CD4-positive, alpha-beta T cell treated with Interleukin-12 subunit alpha and Interleukin-12 subunit beta, for 1 hour (primary cell): ENCODE results near the gene PFKFB3.
"Not testable (repeated sequence)": the region's sequence is repeated elsewhere in the genome, so short reads cannot be mapped to it uniquely, and the experiment has no call there.

ENCODE experiments used
- DNase-seq: peaks from one replicate; pipeline ENCODE4 v3.0.0-alpha.2; 2020

The PFKFB3 gene

DNA sequence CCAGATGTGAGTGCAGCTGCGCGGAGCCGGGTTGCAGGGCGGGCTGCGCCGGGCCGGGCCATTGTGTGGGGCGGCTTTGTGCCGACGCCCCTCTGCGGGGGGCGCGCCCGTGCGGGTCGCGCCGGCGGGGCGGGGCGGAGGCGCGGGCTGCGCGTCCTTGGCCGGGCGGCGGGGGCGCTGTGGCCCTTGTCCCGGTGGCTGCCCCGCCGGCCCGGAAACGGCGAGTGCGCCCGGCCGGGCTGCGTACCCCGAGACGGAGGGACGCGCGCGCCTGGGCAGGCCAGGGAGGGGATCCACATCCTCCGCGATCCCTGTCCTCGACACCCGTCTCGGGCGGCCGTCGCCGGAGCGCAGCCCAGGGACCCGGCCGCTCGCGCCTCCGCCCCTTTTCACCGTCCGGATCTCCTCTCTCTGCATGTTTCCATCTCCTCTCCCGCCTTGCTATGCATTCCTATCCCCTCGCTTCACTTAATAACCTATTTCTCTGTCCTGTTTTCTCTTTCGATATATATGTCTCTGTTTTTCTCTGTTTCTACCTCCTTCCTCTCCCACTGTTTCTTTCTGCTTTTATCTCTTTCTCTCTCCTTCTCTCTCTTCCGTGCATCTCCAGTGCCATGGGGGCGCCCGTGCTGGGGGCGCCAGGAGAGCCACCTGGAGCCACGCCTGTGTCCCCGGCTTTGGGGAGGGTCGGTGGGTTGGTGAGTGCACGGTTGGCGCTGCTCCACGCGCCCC is 765 bp downstream of the PFKFB3 start:
- peak; percentile 50 for DNase-seq

- DNase-seq = peak; percentile 39
These were observed 1.3 kb downstream of the PFKFB3 start for GRCh38 chr10:6204063-6204340.

DNA sequence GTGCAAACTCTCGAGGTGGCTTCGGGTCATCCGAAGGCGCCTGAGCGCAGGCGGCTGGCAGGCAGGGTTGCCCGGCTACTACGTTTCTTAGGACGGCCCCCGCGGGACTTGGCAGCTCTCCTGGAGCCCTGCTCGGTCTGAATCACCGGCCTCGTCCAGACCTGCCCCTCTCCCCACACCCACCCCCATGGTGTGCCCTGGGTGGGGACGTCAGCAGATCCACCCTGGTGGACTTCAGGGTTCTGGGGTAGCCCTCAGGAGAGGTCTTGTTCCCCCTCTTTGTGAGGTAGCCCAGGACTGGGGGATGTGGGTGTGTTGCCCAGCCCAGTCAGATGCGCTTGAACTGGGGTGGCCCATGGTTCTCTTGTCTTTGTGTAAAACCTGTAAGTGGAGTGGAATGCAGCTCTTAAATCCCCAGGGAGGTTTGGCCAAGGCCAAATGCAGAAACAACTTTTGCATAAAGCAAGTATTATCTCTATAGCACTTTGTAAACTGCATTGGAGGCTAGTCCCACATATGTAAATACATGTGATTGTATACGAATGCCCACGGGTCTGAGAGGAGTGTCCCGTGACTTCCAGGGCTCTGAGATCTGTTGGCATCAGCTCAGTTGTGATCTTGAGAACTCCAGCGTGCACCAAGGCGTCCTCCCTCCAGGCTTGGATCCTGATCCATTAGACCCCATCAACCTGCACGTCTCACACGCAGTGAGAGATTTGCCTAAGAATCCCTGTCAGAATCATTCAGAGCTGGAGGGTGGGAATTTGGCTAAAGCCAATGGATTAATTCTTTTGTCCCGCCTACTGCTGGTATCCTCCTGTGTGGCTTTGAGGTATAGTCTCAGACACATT is 1.8 kb downstream of the PFKFB3 start:
- no peak for DNase-seq

DNA sequence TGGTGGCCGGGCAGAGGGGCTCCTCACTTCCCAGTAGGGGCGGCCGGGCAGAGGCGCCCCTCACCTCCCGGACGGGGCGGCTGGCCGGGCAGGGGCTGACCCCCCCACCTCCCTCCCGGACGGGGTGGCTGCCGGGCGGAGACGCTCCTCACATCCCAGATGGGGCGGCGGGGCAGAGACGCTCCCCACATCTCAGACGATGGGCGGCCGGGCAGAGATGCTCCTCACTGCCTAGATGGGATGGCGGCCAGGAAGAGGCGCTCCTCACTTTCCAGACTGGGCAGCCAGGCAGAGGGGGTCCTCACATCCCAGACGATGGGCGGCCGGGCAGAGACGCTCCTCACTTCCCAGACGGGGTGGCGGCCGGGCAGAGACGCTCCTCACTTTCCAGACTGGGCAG is 3.8 kb downstream of the PFKFB3 start:
- not testable (repeated sequence) for DNase-seq

GRCh38 chr10:6207658-6208057 is 4.9 kb downstream of the PFKFB3 start:
- no peak for DNase-seq

- DNase-seq = no peak
These were observed 6.1 kb downstream of the PFKFB3 start for GRCh38 chr10:6208799-6209235.

DNA sequence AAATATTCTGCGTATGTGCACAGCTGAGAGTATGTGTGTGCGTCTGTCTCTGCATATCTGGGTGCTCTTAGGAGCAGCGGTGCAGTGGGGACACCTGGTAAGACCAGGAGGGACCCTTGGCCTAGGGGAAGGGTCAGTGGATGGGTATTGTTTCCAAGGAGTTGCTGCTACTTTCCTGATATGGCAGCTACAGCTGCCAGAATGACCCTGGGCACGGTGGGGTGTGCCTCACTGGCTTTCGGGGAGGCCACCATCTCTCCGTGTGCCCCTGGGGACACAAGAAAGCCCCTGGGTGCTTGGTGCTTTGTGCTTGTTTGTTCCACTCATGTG is 8.6 kb downstream of the PFKFB3 start:
- DNase-seq = no peak

DNA sequence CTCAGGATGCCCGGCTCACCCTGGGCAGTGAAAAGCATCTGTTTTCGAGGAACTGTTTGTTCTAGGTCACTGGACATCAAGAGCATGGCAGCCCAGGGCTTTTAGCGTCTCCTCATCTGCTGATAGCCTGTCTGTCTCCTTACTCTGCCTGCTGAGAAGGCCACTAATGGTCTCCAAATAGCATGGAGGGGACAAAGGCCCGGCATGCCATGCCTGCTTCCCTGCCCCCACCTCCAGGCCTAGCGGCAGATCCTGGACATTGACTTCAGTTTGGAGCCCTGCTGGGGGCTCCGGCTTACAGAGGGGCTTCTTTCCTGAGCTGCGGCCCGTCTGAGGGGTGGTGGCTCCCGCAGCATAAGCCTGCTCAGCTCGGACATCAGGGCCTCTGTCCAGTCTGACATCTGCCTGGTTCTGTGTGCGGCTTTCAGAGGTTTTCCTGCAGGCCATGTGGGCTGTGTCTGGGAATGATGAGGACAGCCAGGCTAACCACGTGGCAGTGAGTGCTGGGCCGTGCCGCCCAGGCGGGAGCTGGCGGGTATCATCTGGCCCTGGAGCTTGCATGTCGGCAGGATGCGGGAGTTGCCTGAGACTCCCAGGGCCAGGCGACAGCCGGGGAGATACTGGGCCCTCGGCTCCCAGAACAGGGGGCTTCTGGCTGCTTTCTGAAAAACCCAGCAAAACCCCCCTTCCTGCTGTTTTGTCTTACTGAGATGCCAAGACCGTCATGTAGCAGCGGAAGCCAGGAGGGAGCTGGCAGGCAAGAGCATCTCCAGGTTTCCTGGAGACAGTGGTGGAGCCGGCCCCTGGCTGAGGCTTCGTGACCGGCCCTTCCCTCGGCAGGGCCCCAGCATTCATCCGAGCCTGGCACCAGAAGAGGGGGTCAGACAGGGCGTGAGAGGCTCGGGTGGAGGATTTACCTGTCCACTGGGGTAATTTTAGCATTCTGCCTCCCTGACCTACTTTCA is 9.2 kb downstream of the PFKFB3 start:
- DNase-seq = no peak

DNA sequence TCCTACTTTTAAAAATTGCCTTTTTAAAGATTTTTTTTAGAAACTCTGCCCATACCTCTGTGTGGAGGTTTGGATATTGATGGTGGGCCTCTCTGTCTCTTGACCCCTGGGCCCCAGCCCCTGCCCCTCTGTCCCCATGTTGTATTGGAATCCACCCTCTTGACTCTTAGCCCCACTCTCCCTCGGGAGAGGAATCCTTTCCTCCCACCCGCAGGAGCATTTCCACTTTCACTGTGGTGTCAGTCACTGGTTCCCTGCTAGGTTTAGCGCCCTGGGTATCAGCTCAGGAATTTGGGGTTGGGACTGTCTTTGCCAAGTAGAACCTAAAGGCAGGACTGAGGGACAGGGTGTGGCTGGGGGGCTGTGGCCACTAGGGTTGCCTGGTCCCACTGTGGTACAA is 10.1 kb downstream of the PFKFB3 start:
- DNase-seq = no peak

DNA sequence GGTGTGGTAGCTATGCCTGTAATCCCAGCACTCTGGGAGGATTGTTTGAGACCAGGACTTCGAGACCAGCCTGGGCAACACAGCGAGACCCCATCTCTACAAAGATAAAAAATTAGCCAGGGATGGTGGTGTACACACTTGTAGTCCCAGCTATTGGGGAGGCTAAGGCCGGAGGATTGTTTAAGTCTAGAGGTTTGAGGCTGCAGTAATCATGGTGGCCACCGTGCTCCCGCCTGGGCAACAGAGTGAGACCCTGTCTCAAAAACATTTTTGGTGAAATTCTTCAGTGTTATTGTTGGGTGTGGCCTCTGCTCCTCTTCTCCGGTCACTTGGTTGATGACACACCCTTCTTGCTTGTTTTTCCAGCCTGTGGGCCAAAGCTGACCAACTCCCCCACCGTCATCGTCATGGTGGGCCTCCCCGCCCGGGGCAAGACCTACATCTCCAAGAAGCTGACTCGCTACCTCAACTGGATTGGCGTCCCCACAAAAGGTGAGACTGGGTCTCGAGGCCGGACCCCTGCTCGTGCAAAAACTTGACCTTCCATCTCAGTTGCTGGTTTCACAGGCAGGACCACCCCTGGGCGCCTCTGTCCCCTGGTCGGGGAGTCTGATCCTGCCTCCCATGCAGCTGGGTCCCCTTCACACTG is 10.6 kb downstream of the PFKFB3 start:
- DNase-seq = no peak

- no peak for DNase-seq
These were observed 11.2 kb downstream of the PFKFB3 start for GRCh38 chr10:6213908-6214307.

DNA sequence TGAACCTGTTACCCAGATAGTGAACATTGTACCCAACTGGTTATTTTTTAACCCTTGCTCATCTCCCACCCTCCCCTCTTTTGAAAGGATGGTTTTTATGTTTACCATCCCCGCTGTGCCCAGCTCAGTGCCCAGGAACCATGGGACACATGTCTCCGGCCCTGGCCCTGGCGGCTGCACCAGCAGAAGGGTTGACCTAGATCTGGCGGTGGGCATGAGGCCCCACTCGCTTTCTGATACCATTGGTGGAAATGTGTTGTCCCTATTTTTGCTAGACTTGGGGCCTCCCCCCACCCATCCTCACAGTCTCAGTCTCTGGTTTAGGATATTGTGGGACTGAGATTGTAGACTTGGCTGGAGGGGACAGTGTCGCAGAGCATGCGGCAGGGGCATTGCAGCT is 11.9 kb downstream of the PFKFB3 start:
- DNase-seq = no peak

DNA sequence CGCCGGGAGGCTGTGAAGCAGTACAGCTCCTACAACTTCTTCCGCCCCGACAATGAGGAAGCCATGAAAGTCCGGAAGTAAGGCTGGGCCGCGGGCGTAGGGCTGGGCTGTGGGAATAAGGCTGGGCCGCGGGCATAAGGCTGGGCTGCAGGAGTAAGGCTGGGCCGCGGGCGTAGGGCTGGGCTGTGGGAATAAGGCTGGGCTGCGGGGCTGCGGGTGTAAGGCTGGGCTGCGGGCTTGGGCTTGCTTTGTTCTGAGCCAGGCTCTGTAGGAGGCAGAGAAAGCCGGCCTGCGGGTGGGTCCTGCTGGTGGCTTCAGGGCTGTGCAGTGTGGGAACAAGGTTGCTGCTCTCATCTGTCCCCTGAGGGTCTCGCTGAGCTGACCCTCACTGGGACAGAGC is 12.5 kb downstream of the PFKFB3 start:
- no peak for DNase-seq

- DNase-seq = no peak
These were observed 13.2 kb downstream of the PFKFB3 start for GRCh38 chr10:6215683-6216484.

DNA sequence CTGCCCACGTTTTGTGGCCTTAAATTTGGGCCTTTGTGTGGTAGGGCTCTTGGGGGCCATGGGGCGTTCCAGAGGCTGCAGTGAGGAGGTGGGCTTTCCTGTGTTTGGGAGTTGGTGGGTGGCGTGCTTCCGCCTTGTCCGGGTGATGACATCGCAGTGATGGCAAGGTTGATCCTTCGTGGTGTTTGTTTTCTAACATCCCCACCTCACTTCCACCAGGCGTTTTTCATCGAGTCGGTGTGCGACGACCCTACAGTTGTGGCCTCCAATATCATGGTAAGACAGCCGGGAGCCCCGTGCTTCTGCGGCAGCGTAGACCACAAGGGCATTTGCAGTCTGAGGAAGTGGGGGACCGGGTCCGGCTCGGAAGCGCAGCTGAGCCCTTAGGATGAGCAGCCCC is 14.2 kb downstream of the PFKFB3 start:
- DNase-seq = no peak

GRCh38 chr10:6217611-6218010 is 14.9 kb downstream of the PFKFB3 start:
- no peak for DNase-seq

DNA sequence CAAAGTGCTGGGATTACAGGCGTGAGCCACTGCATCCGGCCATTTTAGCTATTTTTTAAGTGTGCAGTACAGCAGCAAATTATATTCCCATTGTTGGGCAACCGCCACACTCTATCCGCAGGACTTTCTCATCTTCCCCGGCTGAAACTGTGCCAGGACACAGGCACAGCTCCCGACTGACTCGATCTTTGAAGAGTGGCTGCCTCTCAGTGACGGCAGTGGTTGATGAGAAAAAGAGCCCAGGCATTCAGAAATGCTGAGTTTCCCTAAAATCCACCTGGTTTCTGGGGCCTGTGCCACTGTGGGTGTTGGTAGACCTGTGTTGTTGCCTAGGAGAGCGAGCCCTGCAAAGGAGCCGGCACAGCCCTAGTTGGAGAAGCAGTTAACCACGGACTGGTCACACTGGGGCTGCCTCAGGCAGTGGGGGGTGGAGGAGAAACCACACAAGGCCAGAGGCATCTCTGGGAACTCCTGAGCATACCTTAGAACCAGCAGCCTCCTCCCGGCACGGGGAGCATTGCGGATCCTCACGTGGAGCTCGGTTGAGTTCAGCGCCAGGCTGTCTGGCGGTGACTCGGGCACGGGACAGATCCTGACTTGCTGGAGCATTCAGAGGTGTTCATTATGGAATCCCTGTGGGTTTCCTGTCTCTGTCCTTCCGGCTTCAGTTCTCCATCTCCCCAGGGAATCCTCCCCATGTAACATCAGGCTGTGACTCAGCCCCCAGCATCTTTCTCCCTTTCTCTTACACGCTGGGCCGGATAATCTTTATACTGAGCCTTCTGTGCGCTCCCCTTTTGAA is 16.2 kb downstream of the PFKFB3 start:
- no peak for DNase-seq

DNA sequence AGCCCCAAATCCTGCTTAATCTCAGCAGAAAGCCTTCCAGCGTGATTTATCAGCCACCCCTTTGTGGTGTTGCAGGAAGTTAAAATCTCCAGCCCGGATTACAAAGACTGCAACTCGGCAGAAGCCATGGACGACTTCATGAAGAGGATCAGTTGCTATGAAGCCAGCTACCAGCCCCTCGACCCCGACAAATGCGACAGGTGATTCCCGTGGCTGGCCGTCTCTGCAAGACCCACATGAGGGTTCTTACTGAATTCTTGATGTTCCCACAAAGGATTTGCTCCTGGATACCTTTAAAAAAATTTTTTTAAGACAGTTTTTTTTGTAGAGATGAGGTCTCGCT is 16.7 kb downstream of the PFKFB3 start:
- DNase-seq = no peak

DNA sequence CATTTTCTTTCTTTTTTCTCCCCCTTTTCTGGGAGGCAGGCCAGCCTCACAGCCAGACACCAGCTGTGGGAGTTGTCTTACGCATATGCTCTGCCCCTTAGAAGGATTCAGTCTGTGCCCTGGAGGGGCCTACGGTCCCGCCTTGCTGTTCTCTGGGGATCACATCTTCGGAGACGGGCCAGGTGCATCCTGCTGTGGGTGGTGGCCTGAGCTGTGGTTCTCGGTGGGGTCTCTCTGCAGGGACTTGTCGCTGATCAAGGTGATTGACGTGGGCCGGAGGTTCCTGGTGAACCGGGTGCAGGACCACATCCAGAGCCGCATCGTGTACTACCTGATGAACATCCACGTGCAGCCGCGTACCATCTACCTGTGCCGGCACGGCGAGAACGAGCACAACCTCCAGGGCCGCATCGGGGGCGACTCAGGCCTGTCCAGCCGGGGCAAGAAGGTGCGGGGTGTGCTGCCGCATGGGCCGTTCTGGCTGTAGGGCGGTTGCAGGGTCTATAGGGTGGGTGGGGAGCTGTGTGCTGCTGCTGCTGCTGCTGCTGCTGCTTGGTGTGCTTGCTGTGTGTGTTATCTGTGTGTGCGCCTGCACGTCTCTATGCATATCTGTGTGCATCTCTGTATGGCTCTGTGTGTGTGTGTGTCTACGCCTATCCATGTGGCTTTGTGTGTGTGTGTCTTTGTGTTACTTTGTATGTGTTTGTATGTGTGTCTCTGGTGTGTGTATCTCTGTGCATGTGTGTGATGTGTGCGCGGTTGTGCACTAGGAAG is 17.9 kb downstream of the PFKFB3 start:
- no peak for DNase-seq

- DNase-seq = no peak
These were observed 18.6 kb downstream of the PFKFB3 start for GRCh38 chr10:6221192-6221940.
